HEK293 (cell line): ENCODE results near the gene MAP3K14.

Source experiments
- ATF2 ChIP-seq: fragments of 450-650 bp; formaldehyde crosslinking; IDR thresholded peaks from 2 replicates; pipeline ENCODE4 v1.5.1; 2016; ENCODE audit warnings: missing biosample characterization, missing genetic modification characterization, low read depth
- ZNF274 ChIP-seq, 2 experiments: fragments of 200-500 bp in 1 of 2; fragments of 450-650 bp in 1 of 2; sonication (Bioruptor generic) in 1 of 2; formaldehyde crosslinking in 1 of 2; IDR thresholded peaks; 2 replicates each; pipeline versions ENCODE4 v1.5.1 to v1.6.1; 2014 to 2016; ENCODE audit warnings: borderline replicate concordance in 1 of 2, inconsistent platforms in 1 of 2, low read length in 1 of 2, missing biosample characterization in 1 of 2, missing genetic modification characterization in 1 of 2
- ZNF747 ChIP-seq: fragments of 450-650 bp; formaldehyde crosslinking; IDR thresholded peaks from 2 replicates; pipeline ENCODE4 v1.5.1; 2016; ENCODE audit warnings: missing biosample characterization, missing genetic modification characterization
- ZNF785 ChIP-seq: fragments of 450-650 bp; formaldehyde crosslinking; IDR thresholded peaks from 2 replicates; pipeline ENCODE4 v1.5.1; 2016; ENCODE audit warnings: missing biosample characterization, missing genetic modification characterization
- TF ChIP-seq, protein P1 (sequence below): fragments of 450-650 bp; formaldehyde crosslinking; IDR thresholded peaks from 2 replicates; pipeline ENCODE4 v1.5.1; 2016; ENCODE audit warnings: missing biosample characterization, missing genetic modification characterization

DNA sequence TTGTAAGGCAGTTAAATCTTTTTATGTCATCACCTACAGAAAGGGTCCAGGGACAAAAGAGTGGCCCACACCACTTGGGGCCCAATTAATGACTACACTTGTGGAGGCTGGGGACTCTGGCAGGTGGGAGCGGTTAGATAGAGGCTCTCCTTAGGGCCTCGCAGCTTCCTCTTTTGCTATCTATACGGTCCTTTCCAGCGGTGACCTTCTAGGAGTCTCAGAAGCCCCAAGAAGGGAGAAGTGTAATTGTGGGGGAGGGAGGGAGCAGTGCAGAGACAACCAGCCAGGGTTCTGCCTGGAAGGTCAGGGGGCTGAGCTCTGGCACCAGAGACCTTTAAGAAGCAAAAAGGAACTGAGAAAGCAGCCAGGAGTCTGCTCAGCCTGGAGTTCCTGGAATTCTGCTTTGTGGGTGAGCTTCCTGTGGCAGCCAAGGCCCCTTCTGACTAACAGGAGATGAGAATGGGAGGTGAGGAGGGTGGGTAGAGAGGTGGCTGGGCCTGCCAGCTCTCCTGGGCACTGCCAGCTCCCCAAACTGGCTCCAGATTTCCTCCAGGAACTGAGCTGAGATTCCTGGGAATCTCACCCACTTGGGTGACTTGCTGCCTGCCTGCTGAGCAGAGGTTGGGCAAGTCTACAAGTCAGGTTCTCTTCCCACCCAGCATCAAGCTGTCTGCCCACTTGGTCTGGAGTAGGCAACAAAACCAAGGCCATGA lies 16.3 kb upstream of the MAP3K14 start:
- TF ChIP-seq ZNF274 (IDR thresholded peaks at IDR 0.05; ENCODE audit: low read length) (no peak), ZNF274 (tag by site-specific recombination; IDR thresholded peaks at IDR 0.05; ENCODE audit: borderline replicate concordance) (no peak), ZNF747 (tag by site-specific recombination) (no peak), ATF2 (tag by site-specific recombination) (no peak), ZNF785 (no peak)
- TF ChIP-seq, protein P1, sequence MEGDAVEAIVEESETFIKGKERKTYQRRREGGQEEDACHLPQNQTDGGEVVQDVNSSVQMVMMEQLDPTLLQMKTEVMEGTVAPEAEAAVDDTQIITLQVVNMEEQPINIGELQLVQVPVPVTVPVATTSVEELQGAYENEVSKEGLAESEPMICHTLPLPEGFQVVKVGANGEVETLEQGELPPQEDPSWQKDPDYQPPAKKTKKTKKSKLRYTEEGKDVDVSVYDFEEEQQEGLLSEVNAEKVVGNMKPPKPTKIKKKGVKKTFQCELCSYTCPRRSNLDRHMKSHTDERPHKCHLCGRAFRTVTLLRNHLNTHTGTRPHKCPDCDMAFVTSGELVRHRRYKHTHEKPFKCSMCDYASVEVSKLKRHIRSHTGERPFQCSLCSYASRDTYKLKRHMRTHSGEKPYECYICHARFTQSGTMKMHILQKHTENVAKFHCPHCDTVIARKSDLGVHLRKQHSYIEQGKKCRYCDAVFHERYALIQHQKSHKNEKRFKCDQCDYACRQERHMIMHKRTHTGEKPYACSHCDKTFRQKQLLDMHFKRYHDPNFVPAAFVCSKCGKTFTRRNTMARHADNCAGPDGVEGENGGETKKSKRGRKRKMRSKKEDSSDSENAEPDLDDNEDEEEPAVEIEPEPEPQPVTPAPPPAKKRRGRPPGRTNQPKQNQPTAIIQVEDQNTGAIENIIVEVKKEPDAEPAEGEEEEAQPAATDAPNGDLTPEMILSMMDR (tag by site-specific recombination) = no peak
